Measurements from ENCODE around the gene SOX1. TPM values are rescaled to one million over a fixed set of nuclear protein-coding genes. Genes with fewer than 3 reads are reported as not detected.

SOX1 gene
- total and polyA plus RNA-seq, 10 of the 15 experiments (the other 5 are each of a cell fraction or from before 2014, with no cell fraction given), result not detected

GRCh38 chr13:112034231-112034630, 32.7 kb upstream of the SOX1 start:
- in situ Hi-C loops (cut with MboI), result no loop called here
- no peak for TF ChIP-seq ZNF592 (IDR thresholded peaks at IDR 0.05)
- no peak for TF ChIP-seq HDAC2 (IDR thresholded peaks at IDR 0.05)
- no peak for TF ChIP-seq SKIL (IDR thresholded peaks at IDR 0.05; ENCODE audit: low read depth, poor library complexity, severe bottlenecking)
- no peak for TF ChIP-seq USF2 (IDR thresholded peaks at IDR 0.05; ENCODE audit: borderline replicate concordance, low read depth, low read length)
- TF ChIP-seq CEBPB (IDR thresholded peaks at IDR 0.05; ENCODE audit: borderline replicate concordance in 1 of 2, low read depth in 2 of 2, low read length in 2 of 2), result no peak
- no peak for TF ChIP-seq CHD4 (IDR thresholded peaks at IDR 0.05)
- no peak for TF ChIP-seq ZSCAN29 (IDR thresholded peaks at IDR 0.05)
- TF ChIP-seq RFX5 (IDR thresholded peaks at IDR 0.05; ENCODE audit: low read depth, low read length), result no peak
- no peak for TF ChIP-seq SMAD5 (IDR thresholded peaks at IDR 0.05; ENCODE audit: low read depth)
- no peak for TF ChIP-seq BCLAF1 (IDR thresholded peaks at IDR 0.05)
- no peak for TF ChIP-seq ZBTB11 (CRISPR knock-in tag; IDR thresholded peaks at IDR 0.05)

More at GRCh38 chr13:112034231-112034630, 32.7 kb upstream of the SOX1 start:
- intact Hi-C loops (cut with micrococcal nuclease; ENCODE audit: unreplicated experiment), result no loop called here
- no peaks in the 10 kb centered on the region for H3K36me3 ChIP-seq (ENCODE audit: control insufficient read depth in 2 of 2, insufficient read depth in 2 of 2, low read length in 1 of 2)
- no peaks in the 10 kb centered on the region for H3K79me2 ChIP-seq (ENCODE audit: control insufficient read depth, insufficient read depth, low read length)
- no peak overlapping the region for H2AFZ ChIP-seq (ENCODE audit: control insufficient read depth, low read depth, low read length)
- H3K4me3 ChIP-seq, result no peak overlapping the region
- H3K4me1 ChIP-seq (ENCODE audit: control insufficient read depth, insufficient read depth, low read length), result no peaks in the 10 kb centered on the region
- H3K9me3 ChIP-seq (replicated peaks; ENCODE audit: control insufficient read depth, insufficient read depth, low read length), result no peaks in the 10 kb centered on the region; the same call in 2 of the 3 replicates
- H3K27ac ChIP-seq (ENCODE audit: control insufficient read depth, insufficient read depth), result no peak overlapping the region
- ChIA-PET POLR2A (no interaction called here), CTCF (no interaction called here), SMC1A (ENCODE audit: uncharacterized antibody, unreplicated experiment) (no interaction called here), RAD21 (ENCODE audit: unreplicated experiment) (no interaction called here)
- H4K20me1 ChIP-seq (ENCODE audit: control insufficient read depth, insufficient read depth), result no peaks in the 10 kb centered on the region
- no TSS peak for BruUV-seq (replicated peaks)
- FAIRE-seq (no peak), ATAC-seq (no peak), DNase-seq (ENCODE audit: low read depth, low spot score) (no peak)
- no peak overlapping the region for H3K9ac ChIP-seq (ENCODE audit: control insufficient read depth, insufficient read depth, low read length)
- H3K27me3 ChIP-seq (replicated peaks in 1 of 2; ENCODE audit: control insufficient read depth in 2 of 2, insufficient read depth in 2 of 2, low read length in 1 of 2), result no peaks in the 10 kb centered on the region
- H3K4me2 ChIP-seq (ENCODE audit: control insufficient read depth, insufficient read depth), result no peak overlapping the region
- WGBS (ENCODE audit: insufficient coverage, insufficient replicate concordance, low lambda C conversion rate, missing lambda C conversion rate), result 35% methylated on average over 12 of the region's 12 CpGs
